ENCODE data around the gene LGMN. TPM values are rescaled to one million over a fixed set of nuclear protein-coding genes. Genes with fewer than 3 reads are reported as not detected.

The LGMN gene
- total and polyA plus RNA-seq, 4 donors: 56.2 to 192 (median 62.4) TPM

- Histone ChIP-seq H3K27me3 (ENCODE audit: control insufficient read depth in 4 of 4, insufficient read depth in 4 of 4, low read length in 3 of 4) (no peaks in the 10 kb centered on the region), H3K4me3 (ENCODE audit: low read depth in 1 of 3, low read length in 3 of 3) (no peak overlapping the region), H3K27ac (ENCODE audit: low read depth in 1 of 2, low read length in 2 of 2) (no peak overlapping the region), H3K4me1 (ENCODE audit: control insufficient read depth in 4 of 4, insufficient read depth in 4 of 4, low read length in 3 of 4) (no peaks in the 10 kb centered on the region), H3K9me3 (ENCODE audit: control insufficient read depth in 4 of 4, low read length in 3 of 4) (no peaks in the 10 kb centered on the region), H3K9ac (ENCODE audit: low read depth in 1 of 2, low read length in 2 of 2) (no peak overlapping the region), H3K36me3 (ENCODE audit: control insufficient read depth in 4 of 4, insufficient read depth in 3 of 4, low read depth in 1 of 4, low read length in 3 of 4) (peaks cover 0 to 6% (median 3%) of the 10 kb centered on the region in 4 donors)
- TF ChIP-seq, protein P1, sequence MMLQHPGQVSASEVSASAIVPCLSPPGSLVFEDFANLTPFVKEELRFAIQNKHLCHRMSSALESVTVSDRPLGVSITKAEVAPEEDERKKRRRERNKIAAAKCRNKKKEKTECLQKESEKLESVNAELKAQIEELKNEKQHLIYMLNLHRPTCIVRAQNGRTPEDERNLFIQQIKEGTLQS (IDR thresholded peaks at IDR 0.05): no peak
- TF ChIP-seq RXRA (IDR thresholded peaks at IDR 0.05) (no peak), TAF1 (conservative IDR thresholded peaks at IDR 0.05) (no peak), HNF4A (conservative IDR thresholded peaks at IDR 0.05) (no peak)
- 89% methylated on average over 4 of the region's 4 CpGs for WGBS
- DNase-seq (ENCODE audit: low spot score): no peak
Observed at GRCh38 chr14:92737619-92738188, 10.7 kb downstream of the LGMN start.

DNA sequence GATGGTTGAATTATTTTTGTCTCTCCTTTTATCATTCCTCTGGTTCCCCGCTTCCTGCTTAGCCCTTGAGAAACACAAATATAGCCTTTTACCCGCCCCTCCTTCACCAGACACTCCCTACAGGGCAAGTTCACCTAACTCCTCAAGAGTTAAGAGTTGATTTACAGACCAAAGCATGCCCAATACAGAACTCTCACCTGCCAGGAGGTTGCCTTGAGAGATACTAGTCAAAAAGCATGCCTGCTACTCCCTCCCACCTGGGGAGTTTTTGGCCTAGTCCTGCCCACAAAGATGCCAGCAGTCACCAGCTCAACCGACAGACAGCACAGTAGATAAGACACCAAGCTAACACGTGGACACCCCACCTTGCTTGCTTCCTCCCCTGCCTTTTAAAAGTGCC, 11.2 kb downstream of the LGMN start:
- Histone ChIP-seq H3K4me1 (ENCODE audit: control insufficient read depth in 4 of 4, insufficient read depth in 4 of 4, low read length in 3 of 4) (no peaks in the 10 kb centered on the region), H3K36me3 (ENCODE audit: control insufficient read depth in 4 of 4, insufficient read depth in 3 of 4, low read depth in 1 of 4, low read length in 3 of 4) (peaks cover 0 to 9% (median 3%) of the 10 kb centered on the region in 4 donors), H3K4me3 (ENCODE audit: low read depth in 1 of 3, low read length in 3 of 3) (no peak overlapping the region), H3K27me3 (ENCODE audit: control insufficient read depth in 4 of 4, insufficient read depth in 4 of 4, low read length in 3 of 4) (no peaks in the 10 kb centered on the region), H3K9ac (ENCODE audit: low read depth in 1 of 2, low read length in 2 of 2) (no peak overlapping the region), H3K27ac (ENCODE audit: low read depth in 1 of 2, low read length in 2 of 2) (no peak overlapping the region), H3K9me3 (ENCODE audit: control insufficient read depth in 4 of 4, low read length in 3 of 4) (no peaks in the 10 kb centered on the region)
- no peak for DNase-seq (ENCODE audit: low spot score)
- TF ChIP-seq, protein P1 (IDR thresholded peaks at IDR 0.05): no peak
- TF ChIP-seq YY1 (IDR thresholded peaks at IDR 0.05) (no peak), SP1 (IDR thresholded peaks at IDR 0.05) (no peak), MAX (IDR thresholded peaks at IDR 0.05) (no peak)
- WGBS: 64% methylated on average over 4 of the region's 4 CpGs

DNA sequence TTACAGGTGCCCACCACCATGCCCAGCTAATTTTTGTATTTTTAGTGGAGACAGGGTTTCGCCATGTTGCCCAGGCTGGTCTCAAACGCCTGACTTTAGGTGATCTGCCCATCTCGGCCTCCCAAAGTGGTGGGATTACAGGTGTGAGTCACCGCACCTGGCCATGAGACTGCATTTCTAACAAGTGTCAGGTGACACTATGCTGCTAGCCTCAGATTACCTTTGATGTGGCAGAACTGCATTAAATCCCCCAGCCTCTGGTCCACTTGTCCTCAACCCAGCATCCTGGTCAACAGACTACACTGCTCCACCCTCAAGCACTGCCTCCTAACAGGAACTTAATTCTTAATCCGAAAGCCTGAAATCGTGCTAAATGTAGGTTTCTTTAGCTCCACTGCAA, 13.1 kb downstream of the LGMN start:
- TF ChIP-seq TAF1 (conservative IDR thresholded peaks at IDR 0.05): no peak
- TF ChIP-seq, protein P1 (IDR thresholded peaks at IDR 0.05): no peak
- no peak for TF ChIP-seq GABPA (IDR thresholded peaks at IDR 0.05 in 1 of 2, conservative IDR thresholded peaks at IDR 0.05 in 1 of 2)
- Histone ChIP-seq H3K27ac (ENCODE audit: low read depth in 1 of 2, low read length in 2 of 2) (no peak overlapping the region), H3K27me3 (ENCODE audit: control insufficient read depth in 4 of 4, insufficient read depth in 4 of 4, low read length in 3 of 4) (no peaks in the 10 kb centered on the region), H3K36me3 (ENCODE audit: control insufficient read depth in 4 of 4, insufficient read depth in 3 of 4, low read depth in 1 of 4, low read length in 3 of 4) (peaks cover 0 to 18% (median 10%) of the 10 kb centered on the region in 4 donors), H3K4me1 (ENCODE audit: control insufficient read depth in 4 of 4, insufficient read depth in 4 of 4, low read length in 3 of 4) (no peaks in the 10 kb centered on the region), H3K4me3 (ENCODE audit: low read depth in 1 of 3, low read length in 3 of 3) (no peak overlapping the region), H3K9ac (ENCODE audit: low read depth in 1 of 2, low read length in 2 of 2) (no peak overlapping the region), H3K9me3 (ENCODE audit: control insufficient read depth in 4 of 4, low read length in 3 of 4) (no peaks in the 10 kb centered on the region)
- WGBS: 95% methylated on average over 6 of the region's 6 CpGs
- no peak for DNase-seq (ENCODE audit: low spot score)

DNA sequence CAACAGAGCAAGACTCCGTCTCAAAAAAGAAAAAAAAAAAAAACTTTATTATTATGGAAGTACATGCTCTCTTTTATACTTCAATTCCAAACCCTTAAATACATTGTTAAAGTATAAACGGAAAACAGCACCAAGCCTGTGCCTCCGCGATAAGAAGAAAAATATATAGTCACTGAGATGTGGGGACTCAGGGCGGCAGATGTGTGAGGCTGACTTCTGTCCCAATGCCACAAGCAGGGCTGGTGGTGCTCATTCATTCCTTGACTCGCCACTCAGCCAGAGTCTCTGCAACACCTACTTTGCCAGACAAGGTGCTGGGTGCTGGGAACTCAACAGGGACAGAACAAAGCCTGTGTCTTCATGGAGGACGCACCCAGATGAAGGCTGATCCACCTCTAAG, 13.8 kb downstream of the LGMN start:
- H3K9me3 ChIP-seq (ENCODE audit: control insufficient read depth in 4 of 4, low read length in 3 of 4): no peaks in the 10 kb centered on the region
- no peak overlapping the region for H3K4me3 ChIP-seq (ENCODE audit: low read depth in 1 of 3, low read length in 3 of 3)
- no peak overlapping the region for H3K9ac ChIP-seq (ENCODE audit: low read depth in 1 of 2, low read length in 2 of 2)
- peaks cover 0 to 18% (median 10%) of the 10 kb centered on the region in 4 donors for H3K36me3 ChIP-seq (ENCODE audit: control insufficient read depth in 4 of 4, insufficient read depth in 3 of 4, low read depth in 1 of 4, low read length in 3 of 4)
- H3K4me1 ChIP-seq (ENCODE audit: control insufficient read depth in 4 of 4, insufficient read depth in 4 of 4, low read length in 3 of 4): no peaks in the 10 kb centered on the region
- no peak overlapping the region for H3K27ac ChIP-seq (ENCODE audit: low read depth in 1 of 2, low read length in 2 of 2)
- no peak for TF ChIP-seq SP1 (IDR thresholded peaks at IDR 0.05)
- no peak for TF ChIP-seq HNF4A (conservative IDR thresholded peaks at IDR 0.05)
- no peak for TF ChIP-seq JUND (IDR thresholded peaks at IDR 0.05)
- TF ChIP-seq MAX (IDR thresholded peaks at IDR 0.05): no peak
- TF ChIP-seq GABPA (IDR thresholded peaks at IDR 0.05 in 1 of 2, conservative IDR thresholded peaks at IDR 0.05 in 1 of 2): no peak
- no peak for DNase-seq (ENCODE audit: low spot score)
- 92% methylated on average over 7 of the region's 7 CpGs for WGBS
- H3K27me3 ChIP-seq (ENCODE audit: control insufficient read depth in 4 of 4, insufficient read depth in 4 of 4, low read length in 3 of 4): no peaks in the 10 kb centered on the region
